Measurements from ENCODE around the gene TIMM44. TPM values are rescaled to one million over a fixed set of nuclear protein-coding genes. Genes with fewer than 3 reads are reported as not detected.

The TIMM44 gene
- polyA plus RNA-seq, 1 of the 3 experiments (the other 2 are of a cell fraction) = 49.7 TPM

DNA sequence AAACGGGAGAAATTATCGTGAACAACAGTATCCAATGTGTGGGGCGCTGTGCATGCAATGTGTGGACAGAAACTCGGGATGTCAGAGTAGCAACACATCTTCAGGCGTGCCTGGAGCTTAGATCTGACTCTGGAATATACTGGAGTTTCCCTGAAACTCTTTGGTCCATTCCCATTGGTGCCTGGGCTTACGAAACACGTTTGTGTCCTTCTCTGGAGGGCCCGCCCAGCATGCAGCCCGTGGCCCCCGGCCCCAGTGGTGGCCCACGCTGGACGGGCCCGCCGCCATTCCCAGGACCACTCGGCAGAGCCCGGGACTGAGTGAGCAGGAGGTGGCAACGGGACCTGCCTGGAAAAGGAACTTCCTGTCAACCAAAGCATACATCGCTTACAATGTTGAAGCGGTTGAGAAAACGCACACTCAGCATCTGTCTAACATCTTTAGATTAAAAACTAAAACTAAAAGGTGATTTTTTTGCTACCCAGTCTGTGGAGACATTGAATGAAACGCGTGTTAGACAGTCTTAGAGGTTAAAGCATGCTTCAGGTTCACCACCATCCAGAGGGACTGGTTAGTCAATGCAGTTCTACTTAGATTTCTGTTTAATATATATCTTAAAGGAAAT, 19.3 kb upstream of the TIMM44 start:
- ChIA-PET POLR2A (no interaction called here), CTCF (interaction anchor here (1.1 kb wide), 1 partner anchor 8 kb away, joined by 5 read pairs; no protein-coding TSS in a partner anchor)
- no peak overlapping the region for H3K4me2 ChIP-seq
- H3K9me3 ChIP-seq = no peaks in the 10 kb centered on the region
- H3K27ac ChIP-seq (ENCODE audit: low read depth in 2 of 2, low read length in 1 of 2) = no peak overlapping the region
- TF ChIP-seq GABPA (IDR thresholded peaks at IDR 0.05; ENCODE audit: low read depth) (no peak), RFX5 (IDR thresholded peaks at IDR 0.05; ENCODE audit: low read length) (no peak), MXI1 (IDR thresholded peaks at IDR 0.05; ENCODE audit: low read depth, low read length) (no peak), NRF1 (IDR thresholded peaks at IDR 0.05; ENCODE audit: low read depth, low read length) (no peak), EZH2phosphoT487 (IDR thresholded peaks at IDR 0.05; ENCODE audit: borderline replicate concordance, low read depth) (no peak), USF2 (IDR thresholded peaks at IDR 0.05; ENCODE audit: borderline replicate concordance, low read depth, low read length) (no peak), TAF1 (IDR thresholded peaks at IDR 0.05; ENCODE audit: borderline replicate concordance, low read depth, low read length) (no peak), RCOR1 (IDR thresholded peaks at IDR 0.05; ENCODE audit: low read length) (no peak), TCF12 (IDR thresholded peaks at IDR 0.05) (no peak), MEF2A (IDR thresholded peaks at IDR 0.05; ENCODE audit: borderline replicate concordance, low read depth) (no peak)
- H3K27me3 ChIP-seq (ENCODE audit: insufficient read depth) = no peaks in the 10 kb centered on the region
- H3K4me3 ChIP-seq (ENCODE audit: low read depth in 2 of 2, low read length in 1 of 2) = no peak overlapping the region
- peaks cover 34 to 79% of the 10 kb centered on the region in 2 experiments for H3K36me3 ChIP-seq (replicated peaks in 1 of 2; ENCODE audit: control insufficient read depth in 1 of 2, insufficient read depth in 2 of 2, low read length in 1 of 2)
- H3K9ac ChIP-seq = no peak overlapping the region
- no peaks in the 10 kb centered on the region for H3K9me2 ChIP-seq
- H3K4me1 ChIP-seq (ENCODE audit: control insufficient read depth in 1 of 2, insufficient read depth in 2 of 2, low read depth in 1 of 2, low read length in 1 of 2) = no peaks in the 10 kb centered on the region
- H3F3A ChIP-seq (replicated peaks; ENCODE audit: insufficient read depth) = peaks cover 5% of the 10 kb centered on the region
- no peak for DNase-seq
- no peak overlapping the region for H2AFZ ChIP-seq (ENCODE audit: low read depth)
- no peaks in the 10 kb centered on the region for H3K79me2 ChIP-seq (ENCODE audit: insufficient read depth)
- WGBS (ENCODE audit: low lambda C conversion rate) = 92% methylated on average over 18 of the region's 22 CpGs
- no peaks in the 10 kb centered on the region for H4K20me1 ChIP-seq (ENCODE audit: insufficient read depth)

GRCh38 chr19:7961920-7962626, 18.6 kb upstream of the TIMM44 start:
- WGBS (ENCODE audit: low lambda C conversion rate) = 94% methylated on average over 13 of the region's 13 CpGs
- H2AFZ ChIP-seq (ENCODE audit: low read depth) = no peak overlapping the region
- ChIA-PET POLR2A (no interaction called here), CTCF (interaction anchor here (1.1 kb wide), 1 partner anchor 9 kb away, joined by 5 read pairs; no protein-coding TSS in a partner anchor)
- H3K4me2 ChIP-seq = no peak overlapping the region
- TF ChIP-seq SIN3A (IDR thresholded peaks at IDR 0.05; ENCODE audit: borderline replicate concordance, low read depth, low read length) = no peak
- no peak for TF ChIP-seq PBX3 (IDR thresholded peaks at IDR 0.05)
- TF ChIP-seq RFX5 (IDR thresholded peaks at IDR 0.05; ENCODE audit: low read length) = no peak
- TF ChIP-seq TAF1 (IDR thresholded peaks at IDR 0.05; ENCODE audit: borderline replicate concordance, low read depth, low read length) = no peak
- no peak for TF ChIP-seq FOXM1 (IDR thresholded peaks at IDR 0.05; ENCODE audit: low read depth)
- no peak for TF ChIP-seq RCOR1 (IDR thresholded peaks at IDR 0.05; ENCODE audit: low read length)
- no peak for TF ChIP-seq GATA2 (CRISPR knock-in tag; IDR thresholded peaks at IDR 0.05)
- TF ChIP-seq MEF2A (IDR thresholded peaks at IDR 0.05; ENCODE audit: borderline replicate concordance, low read depth) = no peak
- TF ChIP-seq REST (IDR thresholded peaks at IDR 0.05; ENCODE audit: low read depth, low read length) = no peak
- TF ChIP-seq, protein P1, sequence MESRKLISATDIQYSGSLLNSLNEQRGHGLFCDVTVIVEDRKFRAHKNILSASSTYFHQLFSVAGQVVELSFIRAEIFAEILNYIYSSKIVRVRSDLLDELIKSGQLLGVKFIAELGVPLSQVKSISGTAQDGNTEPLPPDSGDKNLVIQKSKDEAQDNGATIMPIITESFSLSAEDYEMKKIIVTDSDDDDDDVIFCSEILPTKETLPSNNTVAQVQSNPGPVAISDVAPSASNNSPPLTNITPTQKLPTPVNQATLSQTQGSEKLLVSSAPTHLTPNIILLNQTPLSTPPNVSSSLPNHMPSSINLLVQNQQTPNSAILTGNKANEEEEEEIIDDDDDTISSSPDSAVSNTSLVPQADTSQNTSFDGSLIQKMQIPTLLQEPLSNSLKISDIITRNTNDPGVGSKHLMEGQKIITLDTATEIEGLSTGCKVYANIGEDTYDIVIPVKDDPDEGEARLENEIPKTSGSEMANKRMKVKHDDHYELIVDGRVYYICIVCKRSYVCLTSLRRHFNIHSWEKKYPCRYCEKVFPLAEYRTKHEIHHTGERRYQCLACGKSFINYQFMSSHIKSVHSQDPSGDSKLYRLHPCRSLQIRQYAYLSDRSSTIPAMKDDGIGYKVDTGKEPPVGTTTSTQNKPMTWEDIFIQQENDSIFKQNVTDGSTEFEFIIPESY (IDR thresholded peaks at IDR 0.05; ENCODE audit: borderline replicate concordance, low read depth) = no peak
- DNase-seq = no peak
- H3K9ac ChIP-seq = no peak overlapping the region
- H3K79me2 ChIP-seq (ENCODE audit: insufficient read depth) = no peaks in the 10 kb centered on the region
- H3K27ac ChIP-seq (ENCODE audit: low read depth in 2 of 2, low read length in 1 of 2) = no peak overlapping the region
- H4K20me1 ChIP-seq (ENCODE audit: insufficient read depth) = no peaks in the 10 kb centered on the region
- no peaks in the 10 kb centered on the region for H3K4me1 ChIP-seq (ENCODE audit: control insufficient read depth in 1 of 2, insufficient read depth in 2 of 2, low read depth in 1 of 2, low read length in 1 of 2)
- no peaks in the 10 kb centered on the region for H3K27me3 ChIP-seq (ENCODE audit: insufficient read depth)
- peaks cover 27 to 72% of the 10 kb centered on the region in 2 experiments for H3K36me3 ChIP-seq (replicated peaks in 1 of 2; ENCODE audit: control insufficient read depth in 1 of 2, insufficient read depth in 2 of 2, low read length in 1 of 2)
- H3F3A ChIP-seq (replicated peaks; ENCODE audit: insufficient read depth) = peaks cover 5% of the 10 kb centered on the region
- H3K9me3 ChIP-seq = no peaks in the 10 kb centered on the region
- no peaks in the 10 kb centered on the region for H3K9me2 ChIP-seq
- H3K4me3 ChIP-seq (ENCODE audit: low read depth in 2 of 2, low read length in 1 of 2) = no peak overlapping the region

Data from SK-N-SH (cell line).